ENCODE results near the gene DHX57. TPM values are rescaled to one million over a fixed set of nuclear protein-coding genes. Genes with fewer than 3 reads are reported as not detected.
A peak's percentile ranks its signal among the peaks of the same experiment; 100 is the strongest.

The DHX57 gene
- total RNA-seq, 1 donor from 2014 or later: 12.5 TPM

DNA sequence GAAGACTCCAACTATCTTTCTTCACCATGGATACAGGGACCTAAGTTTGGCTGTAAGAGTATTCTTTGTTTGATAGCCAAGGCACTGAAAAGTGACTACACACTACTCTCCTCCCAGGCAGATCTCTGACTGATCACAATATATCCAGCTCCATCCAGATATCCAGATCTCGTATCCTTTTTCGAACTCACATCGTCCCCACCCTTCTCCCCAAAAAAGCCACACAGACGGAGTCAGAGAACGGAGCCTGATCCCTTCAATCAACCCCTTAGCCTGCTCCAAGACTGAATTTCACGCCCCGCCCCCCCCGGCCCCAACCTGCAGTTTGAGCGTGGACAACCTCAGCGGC lies 533 bp downstream of the DHX57 start:
- DNase-seq (ENCODE audit: low read depth): no peak
- TF ChIP-seq CTCF (IDR thresholded peaks at IDR 0.05; ENCODE audit: insufficient read depth, low read length, poor library complexity, severe bottlenecking): no peak

DNA sequence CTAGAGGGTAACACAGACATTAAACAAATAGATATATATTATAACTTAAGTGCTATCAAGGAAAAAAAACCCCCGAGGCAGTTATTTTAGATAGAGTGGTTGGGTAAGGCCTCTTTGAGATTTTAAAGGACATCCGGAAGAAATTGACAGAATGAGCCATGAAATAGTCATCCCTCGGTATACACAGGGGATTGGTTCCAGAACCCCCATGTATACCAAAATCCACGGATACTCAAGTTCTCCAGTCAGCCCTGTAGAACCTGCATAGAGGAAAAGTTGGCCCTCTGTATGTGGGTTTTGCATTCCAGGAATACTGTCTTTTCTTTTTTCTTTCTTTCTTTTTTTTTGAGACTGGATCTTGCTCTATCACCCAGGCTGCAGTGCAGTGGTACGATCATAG lies 2.0 kb downstream of the DHX57 start:
- DNase-seq (ENCODE audit: low read depth): no peak
- TF ChIP-seq CTCF (IDR thresholded peaks at IDR 0.05; ENCODE audit: insufficient read depth, low read length, poor library complexity, severe bottlenecking): no peak
- no peaks in the 10 kb centered on the region for H3K27me3 ChIP-seq (ENCODE audit: control insufficient read depth, insufficient read depth, low read length)
- H3K4me3 ChIP-seq (ENCODE audit: low read depth, low read length): no peak overlapping the region
- H3K36me3 ChIP-seq (ENCODE audit: control insufficient read depth, insufficient read depth, low read length): no peaks in the 10 kb centered on the region

More for the DNA sequence above, 533 bp downstream of the DHX57 start:
- Histone ChIP-seq H3K27me3 (ENCODE audit: control insufficient read depth, insufficient read depth, low read length) (no peaks in the 10 kb centered on the region), H3K4me3 (ENCODE audit: low read depth, low read length) (peak overlapping the region; percentile 59), H3K36me3 (ENCODE audit: control insufficient read depth, insufficient read depth, low read length) (no peaks in the 10 kb centered on the region)

DNA sequence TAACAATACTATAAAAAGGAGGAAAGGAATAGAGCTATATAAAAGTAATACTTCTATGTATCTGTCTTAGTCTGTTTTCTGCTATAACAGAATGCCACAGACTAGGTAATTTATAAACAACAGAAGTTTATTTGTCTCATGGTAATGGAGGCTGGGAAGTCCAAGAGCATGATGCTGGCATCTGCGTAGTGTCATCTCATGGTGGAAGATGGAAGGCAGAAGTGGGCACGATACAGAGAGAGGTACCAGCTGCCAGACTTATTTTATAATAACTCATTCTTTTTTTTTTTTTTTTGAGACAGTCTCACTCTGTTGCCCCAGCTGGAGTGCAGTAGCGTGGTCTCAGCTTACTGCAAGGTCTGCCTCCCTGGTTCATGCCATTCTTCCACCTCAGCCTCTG lies 4.3 kb downstream of the DHX57 start:
- Histone ChIP-seq H3K27me3 (ENCODE audit: control insufficient read depth, insufficient read depth, low read length) (no peaks in the 10 kb centered on the region), H3K4me3 (ENCODE audit: low read depth, low read length) (no peak overlapping the region), H3K36me3 (ENCODE audit: control insufficient read depth, insufficient read depth, low read length) (no peaks in the 10 kb centered on the region)
- TF ChIP-seq CTCF (IDR thresholded peaks at IDR 0.05; ENCODE audit: insufficient read depth, low read length, poor library complexity, severe bottlenecking): no peak
- no peak for DNase-seq (ENCODE audit: low read depth)

- no peaks in the 10 kb centered on the region for H3K36me3 ChIP-seq (ENCODE audit: control insufficient read depth, insufficient read depth, low read length)
- TF ChIP-seq CTCF (IDR thresholded peaks at IDR 0.05; ENCODE audit: insufficient read depth, low read length, poor library complexity, severe bottlenecking): no peak
- no peaks in the 10 kb centered on the region for H3K27me3 ChIP-seq (ENCODE audit: control insufficient read depth, insufficient read depth, low read length)
- no peak for DNase-seq (ENCODE audit: low read depth)
- no peak overlapping the region for H3K4me3 ChIP-seq (ENCODE audit: low read depth, low read length)
Measured at GRCh38 chr2:38866773-38867443, 8.8 kb downstream of the DHX57 start.

- H3K27me3 ChIP-seq (ENCODE audit: control insufficient read depth, insufficient read depth, low read length): no peaks in the 10 kb centered on the region
- H3K36me3 ChIP-seq (ENCODE audit: control insufficient read depth, insufficient read depth, low read length): no peaks in the 10 kb centered on the region
- no peak for TF ChIP-seq CTCF (IDR thresholded peaks at IDR 0.05; ENCODE audit: insufficient read depth, low read length, poor library complexity, severe bottlenecking)
- no peak overlapping the region for H3K4me3 ChIP-seq (ENCODE audit: low read depth, low read length)
- no peak for DNase-seq (ENCODE audit: low read depth)
Measured at GRCh38 chr2:38863061-38863695, 12.6 kb downstream of the DHX57 start.

GRCh38 chr2:38862476-38862875 lies 13.3 kb downstream of the DHX57 start:
- no peaks in the 10 kb centered on the region for H3K27me3 ChIP-seq (ENCODE audit: control insufficient read depth, insufficient read depth, low read length)
- TF ChIP-seq CTCF (IDR thresholded peaks at IDR 0.05; ENCODE audit: insufficient read depth, low read length, poor library complexity, severe bottlenecking): no peak
- H3K4me3 ChIP-seq (ENCODE audit: low read depth, low read length): no peak overlapping the region
- no peaks in the 10 kb centered on the region for H3K36me3 ChIP-seq (ENCODE audit: control insufficient read depth, insufficient read depth, low read length)
- DNase-seq (ENCODE audit: low read depth): no peak

Data from kidney epithelial cell (primary cell).